Measurements from ENCODE around the gene ITGA6.

ITGA6 gene

GRCh38 chr2:172470958-172471922, 43.9 kb downstream of the ITGA6 start:
- DNase-seq = no peak

DNA sequence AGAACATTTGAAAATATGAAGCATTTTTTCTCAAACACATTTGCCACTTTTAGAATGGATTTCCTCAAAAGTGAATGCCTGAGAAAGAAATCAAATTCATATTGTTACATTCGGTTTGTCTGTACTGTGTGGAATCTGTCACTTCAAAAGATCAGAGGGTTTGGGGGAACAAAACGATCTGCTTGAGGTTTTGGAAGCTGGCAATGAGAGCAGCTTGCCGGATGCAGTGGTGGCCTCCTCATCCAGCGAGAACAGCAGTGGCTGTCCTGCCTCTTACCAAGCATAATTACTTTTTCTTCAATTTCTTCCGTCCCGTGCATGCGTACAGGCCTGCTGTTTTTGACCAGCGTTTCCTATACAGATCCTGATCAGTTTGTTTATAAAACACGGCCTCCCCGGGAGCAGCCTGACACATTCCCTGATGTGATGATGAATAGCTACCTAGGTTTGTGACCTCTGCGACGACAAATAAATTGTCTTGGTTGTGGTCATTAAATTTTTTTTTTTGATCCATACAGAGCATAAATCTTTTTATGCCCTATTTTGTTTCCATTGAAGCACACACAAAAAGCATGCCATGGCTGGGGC, 45.2 kb downstream of the ITGA6 start:
- no peak for DNase-seq

DNA sequence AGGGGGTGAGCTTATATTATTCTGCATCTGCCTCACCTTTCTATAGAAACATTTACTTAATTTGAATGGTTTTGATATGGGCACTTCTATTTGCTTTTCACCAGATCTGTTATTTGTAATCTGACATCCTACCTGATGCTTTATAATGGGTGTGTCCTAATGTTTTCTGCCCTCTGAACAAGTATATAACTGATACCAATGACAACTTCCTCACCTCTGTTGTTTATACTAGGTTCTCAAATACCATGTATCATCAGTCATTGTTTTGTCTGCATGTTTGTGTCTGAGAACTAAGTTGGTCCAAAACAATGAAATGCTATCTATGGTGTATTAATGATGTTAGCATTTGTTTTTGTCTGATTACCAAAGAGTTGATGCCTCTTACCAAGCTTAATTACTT, 45.8 kb downstream of the ITGA6 start:
- no peak for DNase-seq

DNA sequence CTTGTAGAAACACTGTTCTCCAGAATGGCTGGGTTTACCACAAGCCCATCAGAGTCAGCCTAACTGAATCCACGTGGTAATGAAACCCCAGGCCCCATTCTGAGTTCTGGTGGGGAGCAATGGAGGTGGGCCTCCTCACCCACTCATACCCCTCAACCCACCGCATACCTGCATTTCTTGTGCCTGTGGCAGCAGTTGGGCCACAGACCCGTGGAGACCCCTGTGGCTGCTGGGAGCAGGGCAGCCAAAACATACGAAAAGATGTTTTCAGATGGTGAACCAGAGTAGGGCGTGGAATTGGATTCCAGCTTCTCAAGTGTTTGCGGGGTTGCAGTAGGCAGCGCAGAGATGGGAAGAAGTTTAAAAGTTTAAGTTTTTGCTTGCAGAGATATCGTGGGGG, 51.0 kb downstream of the ITGA6 start:
- no peak for DNase-seq

DNA sequence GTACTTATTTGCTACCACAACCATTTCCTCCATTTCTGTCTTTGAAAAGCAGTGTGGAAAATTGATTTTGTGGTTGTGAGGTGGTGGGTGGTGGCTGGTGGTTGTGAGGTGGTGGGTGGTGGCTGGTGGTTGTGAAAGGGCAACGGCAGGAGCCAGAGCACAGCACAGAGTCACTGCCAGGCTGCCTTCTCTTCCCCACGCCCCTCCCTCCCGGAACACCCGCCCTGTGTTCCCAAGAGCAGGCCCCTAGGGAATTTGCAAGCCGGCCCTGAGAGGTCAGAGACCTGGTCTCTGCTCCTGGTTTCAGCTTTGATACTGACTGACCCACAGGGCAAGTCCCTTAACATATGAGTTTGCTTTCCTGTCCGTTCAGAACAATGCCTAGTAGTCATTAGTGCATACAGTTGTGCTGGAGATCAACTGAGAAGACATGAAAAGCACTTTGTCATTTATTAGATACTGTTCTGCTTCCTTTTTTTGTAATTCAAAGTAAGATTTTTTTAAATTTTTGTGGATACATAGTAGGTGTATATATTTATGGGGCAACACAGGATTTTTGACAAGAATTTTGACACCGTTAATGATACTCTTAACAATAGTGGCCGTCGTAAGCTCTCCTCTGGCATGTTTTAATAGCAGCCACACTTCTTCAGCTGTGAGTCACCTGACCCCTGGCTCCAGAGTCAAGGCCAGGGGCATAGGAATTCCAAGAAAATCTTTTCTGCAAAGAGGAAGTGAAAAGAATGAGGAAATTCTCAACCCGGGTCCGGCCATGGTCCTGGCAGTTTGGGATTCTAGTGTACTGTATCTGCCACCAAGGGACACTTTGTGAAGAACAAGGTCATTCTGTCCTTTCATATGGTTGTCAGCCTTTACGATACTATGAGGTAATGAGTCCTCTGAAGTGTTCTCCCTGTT, 53.2 kb downstream of the ITGA6 start:
- DNase-seq = no peak

DNA sequence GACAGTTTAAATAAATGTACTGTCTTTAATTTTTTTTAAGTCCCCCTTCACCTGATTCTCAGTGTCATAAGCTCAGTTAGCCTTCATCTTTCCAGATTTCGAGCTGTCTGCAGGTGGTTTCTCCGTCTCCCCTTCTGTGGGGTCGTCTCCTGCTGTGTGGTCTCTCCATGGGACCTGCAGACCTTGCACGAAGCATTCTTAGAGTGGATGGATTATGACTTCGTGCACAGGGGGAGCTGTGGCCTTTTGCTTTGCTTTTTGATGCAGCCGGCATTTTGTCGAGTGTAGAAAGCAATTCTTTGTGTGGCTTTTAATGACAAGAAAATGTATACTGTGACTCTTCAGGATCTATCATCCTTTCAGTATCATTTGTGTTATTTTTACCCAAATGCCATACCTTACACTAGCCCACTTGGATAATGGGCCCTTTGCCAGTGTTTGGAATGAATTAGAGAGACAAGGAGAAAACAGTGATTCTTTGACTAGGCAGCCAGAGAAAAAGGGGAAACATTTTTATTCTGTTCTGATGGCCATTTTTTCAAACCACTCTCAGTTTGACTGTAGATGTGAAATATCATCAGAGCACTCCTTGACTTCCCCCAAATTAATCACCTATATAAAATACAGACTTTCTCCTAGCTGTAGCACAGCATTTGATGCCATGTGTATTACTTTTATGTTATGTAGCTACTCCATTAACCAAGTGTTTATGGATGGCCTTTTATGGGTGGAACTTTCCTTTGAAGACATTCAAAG, 54.3 kb downstream of the ITGA6 start:
- no peak for DNase-seq

- no peak for DNase-seq
Observed at GRCh38 chr2:172484253-172484652, 56.9 kb downstream of the ITGA6 start.

- DNase-seq = no peak
Observed at GRCh38 chr2:172484706-172485105, 57.3 kb downstream of the ITGA6 start.

DNA sequence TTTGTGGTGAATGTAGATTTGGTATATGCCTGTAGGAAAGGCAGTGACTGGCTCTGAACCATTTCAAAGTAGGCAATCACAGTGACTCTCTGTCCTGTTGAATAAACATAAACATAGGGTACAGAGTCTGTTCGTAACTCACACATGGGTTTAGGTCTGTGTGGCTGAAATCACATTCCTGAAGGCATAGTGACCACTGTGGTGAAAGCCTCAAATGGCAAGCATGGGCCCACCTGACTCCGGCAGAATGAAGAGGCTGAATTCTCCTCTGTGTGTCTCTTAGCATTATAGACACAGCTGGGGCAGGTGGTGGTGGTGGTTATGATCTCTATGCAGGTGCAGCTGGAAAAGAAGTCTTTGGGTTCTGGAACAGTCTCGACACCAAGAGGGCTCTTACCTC, 61.2 kb downstream of the ITGA6 start:
- DNase-seq = no peak

GRCh38 chr2:172489681-172490080, 62.3 kb downstream of the ITGA6 start:
- no peak for DNase-seq

DNA sequence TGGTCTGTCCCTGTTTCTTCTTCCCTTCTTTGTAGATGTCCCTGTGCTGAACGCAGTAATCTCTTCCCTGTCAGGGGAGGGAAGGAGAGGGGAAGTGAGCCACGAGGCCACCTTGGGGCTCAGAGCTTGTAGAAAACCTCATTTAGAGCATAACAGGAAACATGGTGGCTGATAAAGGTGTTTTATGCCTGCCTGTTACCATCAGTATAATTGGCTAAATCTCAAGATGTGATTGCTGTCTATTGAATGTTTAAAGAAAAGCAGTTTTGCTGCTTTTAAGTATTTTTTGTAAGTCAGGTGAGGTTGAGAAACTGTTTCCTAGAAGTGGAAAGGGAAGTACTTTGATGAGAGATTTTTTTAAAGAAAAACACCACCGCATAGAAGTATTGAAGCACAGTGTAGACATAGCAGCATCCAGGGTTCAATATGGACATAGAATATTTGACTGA, 68.8 kb downstream of the ITGA6 start:
- no peak for DNase-seq

GRCh38 chr2:172507199-172507598, 79.8 kb downstream of the ITGA6 start:
- DNase-seq = no peak

GRCh38 chr2:172510088-172510487, 82.7 kb downstream of the ITGA6 start:
- no peak for DNase-seq

DNA sequence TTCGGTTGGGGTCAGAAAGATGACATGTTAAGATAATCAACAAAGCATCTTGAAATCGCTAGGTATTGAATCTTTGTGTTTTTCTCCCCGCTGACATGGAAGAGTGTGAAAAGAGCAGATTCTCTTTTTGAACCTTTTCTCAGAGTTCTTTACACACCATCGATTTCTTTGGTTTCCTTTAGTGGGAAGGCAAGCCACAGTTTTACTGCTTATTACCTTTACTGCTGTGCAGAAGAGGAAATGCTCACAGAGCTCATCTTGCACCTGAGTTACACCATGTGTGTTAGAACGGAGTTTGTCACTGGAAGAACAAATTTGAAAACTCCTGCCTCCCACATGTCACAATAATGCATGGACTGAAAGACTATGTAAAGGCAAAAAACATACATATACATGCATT, 83.2 kb downstream of the ITGA6 start:
- no peak for DNase-seq

- no peak for DNase-seq
Observed at GRCh38 chr2:172512810-172513523, 85.6 kb downstream of the ITGA6 start.

DNA sequence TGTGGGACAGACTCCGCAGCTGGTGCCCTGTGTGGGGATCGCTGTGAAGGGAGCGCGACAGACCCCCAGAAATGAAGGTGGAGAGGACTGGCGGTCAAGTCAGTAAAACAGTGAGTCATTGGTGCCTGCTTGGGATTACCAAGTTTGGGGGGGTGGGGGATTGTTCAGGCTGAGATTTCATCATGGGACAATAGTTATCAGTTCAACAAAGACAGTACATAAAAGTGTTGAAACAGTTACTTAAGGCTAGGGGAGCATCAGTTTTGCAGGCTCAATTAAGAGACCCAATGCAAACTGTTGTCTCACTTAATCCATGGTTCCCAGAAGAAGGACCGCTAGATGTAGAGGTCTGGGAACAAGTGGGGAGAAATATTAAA, 86.1 kb downstream of the ITGA6 start:
- DNase-seq = no peak

DNA sequence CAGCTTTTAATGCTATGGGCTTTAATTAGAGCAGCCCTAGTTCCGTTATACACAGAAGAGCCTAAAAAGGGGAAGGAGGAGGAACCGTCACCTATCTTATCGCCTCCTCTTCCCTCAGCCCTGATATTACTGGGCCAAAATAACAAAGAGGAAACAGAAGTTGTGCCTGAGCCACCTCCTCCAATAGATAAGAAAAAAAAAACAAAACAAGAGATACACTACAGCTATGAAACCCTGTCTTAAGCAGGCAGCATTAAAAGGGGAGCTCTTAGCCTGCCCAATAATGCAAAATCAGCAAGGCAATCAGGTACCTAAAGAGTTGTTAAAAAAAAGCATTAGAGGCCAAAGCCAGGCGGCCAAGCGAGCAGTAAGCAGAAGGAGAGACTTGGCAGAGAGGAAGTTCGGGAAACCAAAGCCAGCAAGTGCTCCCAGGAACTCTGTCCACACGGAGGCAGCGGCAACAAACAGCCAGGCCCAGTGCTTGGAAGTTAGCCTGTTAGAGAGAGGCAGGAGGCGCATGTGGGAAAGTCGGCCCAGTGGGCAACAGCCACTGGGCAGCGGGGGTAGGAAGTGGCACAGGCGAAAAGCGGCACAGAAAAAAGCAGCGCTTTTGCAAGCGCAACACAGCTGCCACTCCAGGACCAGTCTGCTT, 86.7 kb downstream of the ITGA6 start:
- DNase-seq = no peak

DNA sequence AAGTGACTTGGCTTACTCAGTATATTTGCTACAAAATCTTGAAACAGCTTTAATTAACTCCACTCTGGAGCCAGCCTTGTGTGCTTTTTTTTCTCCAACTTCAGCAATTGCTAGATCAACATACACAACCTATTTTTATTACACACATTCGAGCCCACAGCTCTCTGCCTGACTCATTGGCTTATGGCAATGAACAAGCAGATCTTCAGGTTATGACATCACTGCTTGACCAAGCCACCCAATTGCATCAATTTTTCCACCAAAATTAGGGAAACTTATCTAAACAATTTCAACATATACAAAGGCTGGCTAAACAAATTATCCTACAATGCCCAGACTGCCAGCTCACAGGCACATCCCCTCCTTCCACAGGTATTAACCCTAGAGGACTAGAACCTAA, 88.9 kb downstream of the ITGA6 start:
- DNase-seq = no peak

DNA sequence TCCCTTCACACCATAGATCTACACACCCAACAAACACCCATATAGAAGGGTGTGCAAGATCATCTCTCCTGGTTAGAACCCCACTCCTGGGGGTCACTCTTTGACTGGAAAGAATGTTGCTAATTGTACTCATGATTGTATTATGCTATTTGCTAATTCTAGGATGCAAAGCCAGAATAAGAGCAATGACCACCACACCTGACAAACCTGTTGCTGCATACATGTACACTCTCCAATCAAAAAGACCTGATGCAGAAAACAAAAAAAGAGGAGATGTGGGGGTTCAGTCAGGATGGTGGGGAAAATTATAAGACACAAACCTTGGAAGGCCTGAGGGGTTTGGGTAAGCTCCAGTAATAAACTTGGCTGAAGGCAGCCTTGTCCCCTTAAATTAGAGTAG, 91.6 kb downstream of the ITGA6 start:
- no peak for DNase-seq

- no peak for DNase-seq
Observed at GRCh38 chr2:172525601-172526000, 98.2 kb downstream of the ITGA6 start.

- no peak for DNase-seq
Observed at GRCh38 chr2:172531309-172531708, 103.9 kb downstream of the ITGA6 start.

All from NCI-H526 treated with DMSO at 0.1 percent for 48 hours (cell line).